GM18520 (cell line): Measurements from ENCODE around the gene STK32A.

Experiments
- ATAC-seq: cut with Tn5 transposase; IDR thresholded peaks from one replicate; pipeline ENCODE4 v1.9.1; 2021; ENCODE audit not compliant: unreplicated experiment

Gene STK32A

GRCh38 chr5:147388184-147389108 lies 153.6 kb downstream of the STK32A start:
- ATAC-seq: no peak

GRCh38 chr5:147390654-147391225 lies 155.9 kb downstream of the STK32A start:
- no peak for ATAC-seq

- peak; percentile 95 for ATAC-seq
These were observed 157.0 kb downstream of the STK32A start for GRCh38 chr5:147391781-147392180.

- ATAC-seq: no peak
These were observed 159.2 kb downstream of the STK32A start for GRCh38 chr5:147393874-147394672.

GRCh38 chr5:147396070-147396823 lies 161.4 kb downstream of the STK32A start:
- ATAC-seq: no peak

GRCh38 chr5:147397616-147398015 lies 162.8 kb downstream of the STK32A start:
- ATAC-seq: no peak

GRCh38 chr5:147398860-147399259 lies 164.0 kb downstream of the STK32A start:
- no peak for ATAC-seq

GRCh38 chr5:147400126-147400809 lies 165.4 kb downstream of the STK32A start:
- ATAC-seq: no peak

- no peak for ATAC-seq
These were observed 166.1 kb downstream of the STK32A start for GRCh38 chr5:147400881-147401280.

- peak; percentile 86 for ATAC-seq
These were observed 169.1 kb downstream of the STK32A start for GRCh38 chr5:147403651-147404640.

GRCh38 chr5:147404706-147405105 lies 169.9 kb downstream of the STK32A start:
- peak; percentile 33 for ATAC-seq

- no peak for ATAC-seq
These were observed 171.8 kb downstream of the STK32A start for GRCh38 chr5:147406636-147407035.

GRCh38 chr5:147407094-147407681 lies 172.4 kb downstream of the STK32A start:
- no peak for ATAC-seq

- no peak for ATAC-seq
These were observed 174.2 kb downstream of the STK32A start for GRCh38 chr5:147408980-147409379.

GRCh38 chr5:147410496-147411358 lies 175.9 kb downstream of the STK32A start:
- no peak for ATAC-seq

GRCh38 chr5:147411359-147412319 lies 176.8 kb downstream of the STK32A start:
- no peak for ATAC-seq

GRCh38 chr5:147412561-147412960 lies 177.7 kb downstream of the STK32A start:
- ATAC-seq: no peak
